NCI-H748 (cell line): ENCODE data around the gene FUS.
"Not testable (repeated sequence)": the region's sequence is repeated elsewhere in the genome, so short reads cannot be mapped to it uniquely, and the experiment has no call there.

ENCODE experiments used
- DNase-seq: peaks from one replicate; lab custom pipeline; 2025; ENCODE audit not compliant: unreplicated experiment; lab: John Stamatoyannopoulos, UW

The FUS gene

DNA sequence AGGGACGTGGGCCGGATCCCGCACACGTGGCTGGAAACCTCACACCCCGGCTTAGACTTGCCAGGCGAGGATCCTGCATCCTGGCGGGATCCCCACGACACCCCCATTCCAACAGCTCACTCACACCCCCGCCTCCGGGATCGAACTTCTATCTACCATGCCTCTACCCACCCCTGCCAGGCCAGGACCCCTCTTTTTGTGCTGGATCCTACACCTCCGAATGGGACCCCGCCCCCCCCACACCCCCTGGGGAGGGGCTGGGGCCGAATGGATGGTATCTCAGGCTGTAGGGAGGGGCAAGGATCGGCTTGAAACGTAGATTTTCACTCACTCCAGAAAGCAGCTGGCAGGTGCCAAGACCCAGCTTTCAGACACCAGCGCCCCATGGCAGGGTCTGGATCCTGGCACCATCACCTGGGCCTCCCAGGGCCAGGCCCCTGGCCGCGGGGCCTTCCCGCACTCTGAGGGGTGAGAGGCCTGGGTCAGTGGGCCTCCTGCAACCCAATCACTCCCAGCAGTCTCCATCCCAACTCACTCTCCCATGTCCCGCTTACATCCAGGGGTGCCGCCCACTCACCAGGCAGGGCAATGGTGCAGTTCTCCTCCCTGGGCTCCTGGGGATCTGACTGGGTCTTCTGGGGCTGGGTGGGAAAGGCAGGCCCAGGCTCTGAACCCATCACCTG is 36.8 kb upstream of the FUS start:
- DNase-seq: no peak

DNA sequence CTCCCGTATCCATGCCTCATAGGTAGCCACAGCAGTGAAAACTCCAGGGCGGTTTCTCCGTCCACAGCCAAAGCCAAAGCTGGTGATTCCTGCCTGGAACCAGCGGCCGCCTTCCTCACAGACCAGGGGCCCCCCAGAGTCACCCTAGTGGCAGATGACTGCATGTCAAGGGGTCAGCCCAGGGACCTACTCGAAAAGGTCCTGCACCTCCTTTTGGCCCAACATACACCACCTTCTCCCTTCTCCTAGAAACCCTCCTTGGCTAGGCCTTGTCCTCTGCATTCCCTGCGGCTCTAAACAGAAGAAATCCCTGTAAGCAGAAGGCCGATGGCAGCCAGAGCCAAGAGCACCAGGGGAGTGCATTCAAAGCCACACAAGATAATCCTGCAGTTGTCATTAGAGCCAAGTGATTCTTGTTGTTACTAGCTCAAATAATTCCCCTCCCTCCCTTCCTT is 36.2 kb upstream of the FUS start:
- no peak for DNase-seq

DNA sequence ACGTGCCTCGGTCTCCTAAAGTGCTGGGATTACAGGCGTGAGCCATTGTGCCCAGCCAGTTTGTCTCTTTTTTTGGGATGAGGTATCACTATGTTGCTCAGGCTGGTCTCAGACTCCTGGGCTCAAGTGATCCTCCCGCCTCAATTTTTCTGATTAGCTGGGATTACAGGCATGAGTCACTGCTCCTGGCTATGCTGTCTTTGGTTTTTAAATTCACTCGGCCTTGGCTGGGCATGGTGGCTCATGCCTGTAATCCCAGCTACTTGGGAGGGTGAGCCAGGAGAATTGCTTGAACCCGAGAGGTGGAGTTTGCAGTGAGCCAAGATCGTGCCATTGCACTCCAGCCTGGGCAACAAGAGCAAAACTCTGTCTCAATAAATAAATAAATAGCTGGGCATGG is 35.5 kb upstream of the FUS start:
- DNase-seq: not testable (repeated sequence)

DNA sequence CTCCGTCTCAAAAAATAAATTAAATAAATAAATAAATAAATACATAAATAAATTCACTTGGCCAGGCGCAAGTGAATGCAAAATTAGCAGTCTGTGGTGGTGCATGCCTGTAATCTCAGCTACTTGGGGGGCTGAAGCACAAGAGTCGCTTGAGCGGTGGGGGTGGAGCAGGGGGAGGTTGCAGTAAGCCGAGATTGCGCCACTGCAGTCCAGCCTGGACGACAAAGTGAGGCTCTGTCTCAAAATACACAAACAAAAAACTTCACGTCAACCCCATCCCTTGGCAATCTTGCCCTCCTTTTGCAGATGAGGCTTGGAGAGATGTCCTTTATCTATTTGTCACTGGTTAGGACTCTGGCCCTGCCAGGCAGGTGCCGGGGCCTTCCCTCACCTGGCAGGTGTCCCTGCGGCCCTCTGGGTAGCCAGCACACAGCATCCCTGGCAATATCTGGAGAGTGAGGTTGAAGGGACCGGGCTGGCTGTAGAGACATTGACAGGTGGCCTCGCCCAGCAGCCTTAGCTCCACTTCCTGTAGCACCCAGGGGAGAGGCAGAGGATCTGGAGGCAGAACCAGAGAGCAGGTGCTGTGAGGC is 34.4 kb upstream of the FUS start:
- DNase-seq: no peak

DNA sequence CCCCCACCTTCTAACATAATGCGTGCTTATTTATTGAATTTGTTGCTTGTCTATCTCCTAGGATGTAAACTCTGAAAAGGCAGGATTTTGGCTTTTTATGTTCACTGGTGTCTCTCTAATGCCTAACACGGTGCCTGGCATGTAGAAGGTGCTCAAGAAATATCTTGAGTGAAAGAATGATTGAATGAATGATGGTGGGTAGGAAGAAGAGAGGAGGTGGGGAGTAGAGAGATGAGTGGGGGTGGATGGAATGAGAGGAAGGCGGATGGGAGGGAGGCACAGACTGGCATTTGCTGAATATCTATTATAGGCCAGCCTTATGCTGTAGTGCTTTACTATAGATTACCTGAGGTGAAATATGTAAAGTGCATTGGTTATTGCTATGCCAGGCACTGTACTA is 32.4 kb upstream of the FUS start:
- DNase-seq: no peak

DNA sequence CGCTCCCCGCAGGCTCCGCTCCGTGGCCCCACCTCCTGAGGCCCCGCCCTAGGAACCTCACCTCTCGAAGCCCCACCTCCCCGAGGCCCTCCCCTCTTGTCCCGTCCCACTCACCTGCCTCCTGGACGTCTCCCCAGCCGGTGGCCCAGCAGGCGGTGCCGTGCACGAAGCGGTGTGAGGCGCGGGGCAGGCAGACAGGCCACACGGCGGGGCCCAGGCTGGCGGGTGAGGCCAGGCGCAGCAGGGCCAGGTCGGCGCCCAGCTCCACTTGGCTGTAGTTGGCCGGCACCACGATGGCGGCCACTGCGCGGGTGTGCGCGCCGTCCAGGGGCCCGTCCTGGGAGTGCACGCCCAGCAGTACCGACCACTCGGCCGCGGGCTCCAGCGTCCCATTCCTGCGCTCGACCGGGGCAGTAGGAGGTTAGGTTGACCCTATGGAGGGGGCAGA is 31.6 kb upstream of the FUS start:
- DNase-seq: no peak

DNA sequence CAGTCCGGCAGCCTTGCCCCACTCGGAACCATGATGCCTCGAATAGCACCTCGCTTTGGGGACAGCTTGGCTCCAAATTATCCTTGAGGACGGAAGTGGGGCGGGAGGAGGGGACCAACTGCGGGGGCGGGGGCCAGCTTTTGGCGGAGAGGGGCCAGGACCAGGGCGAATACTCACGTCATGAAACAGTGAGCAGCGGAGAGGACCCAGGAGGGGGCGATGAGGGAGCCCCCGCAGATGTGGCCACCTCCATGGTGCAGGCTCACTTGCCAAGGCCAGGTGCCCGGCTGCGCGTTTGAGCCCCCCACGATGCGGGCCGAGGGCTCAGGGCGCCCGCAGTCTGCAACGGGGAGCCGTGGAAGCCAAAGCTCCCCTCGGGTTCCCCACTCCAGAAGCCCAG is 31.0 kb upstream of the FUS start:
- no peak for DNase-seq

DNA sequence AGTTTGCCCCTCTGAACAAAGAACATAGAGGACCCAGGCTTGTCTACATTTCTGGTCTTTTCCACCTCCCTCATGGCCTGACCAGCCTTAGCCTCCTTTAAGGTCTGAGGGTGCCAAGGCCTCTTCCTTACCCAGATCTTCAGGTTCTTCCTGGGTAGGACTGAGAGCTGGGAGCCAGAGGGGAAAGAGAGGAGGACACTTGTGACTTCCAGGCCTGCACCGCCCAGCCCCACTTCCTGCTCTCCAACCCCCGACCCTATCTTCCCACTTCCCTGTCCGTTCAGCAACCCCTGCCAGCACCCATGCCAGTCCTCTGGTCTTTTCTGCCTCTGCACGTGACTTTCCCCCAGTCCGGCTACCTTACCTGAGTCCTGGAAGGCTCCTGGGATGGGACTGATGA is 30.6 kb upstream of the FUS start:
- DNase-seq: no peak

DNA sequence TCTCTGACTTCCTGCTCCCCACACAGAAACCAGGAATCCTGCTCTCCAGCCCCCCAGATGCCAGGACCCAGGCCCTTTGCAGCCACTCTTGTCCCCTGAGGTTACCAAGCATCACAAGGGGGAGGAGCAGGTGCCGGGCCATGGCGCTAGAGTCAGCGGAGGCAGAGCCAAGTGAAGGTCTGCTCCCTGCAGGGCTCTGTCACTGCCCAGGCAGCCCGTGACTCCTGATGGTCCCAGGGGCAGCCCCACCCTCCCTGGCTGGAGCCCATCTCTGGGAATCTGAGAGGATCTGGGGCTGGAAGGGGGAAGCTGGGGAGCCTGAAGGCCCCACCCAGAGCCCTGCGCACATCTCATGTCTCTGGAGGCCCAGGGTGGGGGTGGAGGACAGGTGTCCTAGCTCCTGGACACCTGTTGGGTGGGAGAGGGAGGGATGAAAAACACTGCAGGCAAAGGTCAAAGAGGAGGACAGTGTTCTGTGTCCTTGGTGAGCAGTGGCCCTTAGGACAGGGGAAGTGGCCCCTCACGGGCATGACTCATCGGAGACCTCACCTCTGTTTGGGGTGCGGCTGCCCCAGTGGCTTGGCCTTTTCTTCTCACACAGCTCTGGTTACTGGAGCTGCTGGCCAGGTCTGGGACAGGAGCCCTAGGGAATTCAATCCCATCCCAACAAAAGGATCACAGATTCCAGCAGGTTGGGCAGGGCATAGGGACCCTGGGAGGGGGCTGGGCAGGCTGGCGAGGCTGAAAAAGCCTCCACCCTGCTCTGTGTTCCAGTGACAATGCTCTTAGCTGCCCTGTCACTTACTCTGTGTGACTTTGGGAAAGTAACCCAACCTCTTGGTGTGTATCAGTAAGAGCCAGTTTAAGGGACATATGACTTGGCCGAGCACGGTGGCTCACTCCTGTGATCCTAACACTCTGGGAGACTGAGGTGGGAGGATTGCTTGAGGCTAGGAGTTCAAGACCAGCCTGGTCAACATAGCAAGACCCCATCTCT is 29.7 kb upstream of the FUS start, which contains the start of gene PRSS36:
PRSS36 (minus strand) TSS at position 173 of the 997 bp plus-strand sequence; CDS start at position 142, 31 bp downstream.
- DNase-seq: no peak

DNA sequence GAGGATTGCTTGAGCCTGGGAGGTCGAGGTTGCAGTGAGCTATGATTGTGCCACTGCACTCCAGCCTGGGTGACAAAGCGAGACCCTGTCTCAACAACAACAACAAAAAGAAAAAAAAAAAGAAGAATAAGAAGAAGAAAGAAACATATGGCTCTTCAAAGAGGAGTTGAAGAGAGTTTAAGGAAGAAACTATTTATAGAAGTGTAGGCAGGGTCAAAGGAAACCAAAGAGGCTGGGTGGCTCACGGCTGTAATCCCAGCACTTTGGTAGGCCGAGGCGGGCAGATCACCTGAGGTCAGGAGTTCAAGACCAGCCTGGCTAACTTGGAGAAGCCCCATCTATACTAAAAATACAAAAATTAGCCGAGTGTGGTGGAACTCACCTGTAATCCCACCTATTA is 29.0 kb upstream of the FUS start:
- DNase-seq: not testable (repeated sequence)

DNA sequence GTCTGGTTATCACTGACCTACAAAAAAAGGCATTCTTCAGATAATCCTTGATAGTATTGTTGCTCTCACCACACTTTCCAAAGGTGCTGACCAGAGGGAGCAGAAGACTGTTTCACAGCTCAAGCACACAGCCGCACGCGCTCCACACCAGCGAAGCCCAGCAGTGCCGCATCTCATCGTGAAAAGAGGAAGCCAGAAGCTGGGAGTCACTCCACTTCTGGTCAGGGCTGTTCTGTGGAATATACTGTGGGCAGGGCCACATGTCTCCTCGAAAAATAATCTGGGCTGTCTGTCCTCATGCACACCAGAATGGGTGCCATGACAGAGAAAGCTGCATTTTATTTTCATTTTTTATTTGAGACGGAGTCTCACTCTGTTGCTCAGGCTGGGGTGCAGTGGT is 22.8 kb upstream of the FUS start:
- DNase-seq: no peak

DNA sequence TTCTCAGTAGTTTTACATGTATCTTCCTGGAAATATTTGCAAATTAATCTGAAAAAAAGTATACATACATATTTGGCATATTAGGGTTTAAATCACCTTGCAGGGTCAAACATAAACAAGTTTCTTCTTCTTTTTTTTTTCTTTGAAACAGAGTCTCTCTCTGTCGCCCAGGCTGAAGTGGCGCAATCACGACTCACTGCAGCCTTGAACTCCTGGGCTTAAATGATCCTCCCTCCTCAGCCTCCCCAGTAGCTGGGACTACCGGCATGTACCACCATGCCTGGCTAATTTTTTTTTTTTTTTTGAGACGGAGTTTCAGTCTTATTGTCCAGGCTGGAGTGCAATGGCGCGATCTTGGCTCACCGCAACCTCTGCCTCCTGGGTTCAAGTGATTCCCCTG is 12.6 kb upstream of the FUS start:
- no peak for DNase-seq

DNA sequence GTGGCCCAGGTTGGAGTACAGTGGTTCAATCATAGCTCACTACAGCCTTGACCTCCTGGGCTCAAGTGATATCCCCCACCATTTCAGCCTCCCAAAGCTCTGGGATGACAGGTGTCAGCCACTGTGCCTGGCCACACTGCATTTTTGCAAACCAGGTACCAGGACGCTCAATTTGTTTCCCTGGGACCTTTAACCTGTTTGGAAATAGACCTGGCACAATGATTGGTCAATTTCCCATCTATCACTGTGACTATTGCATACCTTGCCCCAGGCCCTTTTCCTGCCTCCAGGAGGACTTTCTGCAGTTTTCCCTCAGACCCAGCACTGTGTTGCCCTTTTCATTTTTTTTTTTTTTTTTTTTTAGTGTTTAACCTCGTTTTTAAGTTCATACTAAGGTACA is 11.1 kb upstream of the FUS start:
- no peak for DNase-seq

DNA sequence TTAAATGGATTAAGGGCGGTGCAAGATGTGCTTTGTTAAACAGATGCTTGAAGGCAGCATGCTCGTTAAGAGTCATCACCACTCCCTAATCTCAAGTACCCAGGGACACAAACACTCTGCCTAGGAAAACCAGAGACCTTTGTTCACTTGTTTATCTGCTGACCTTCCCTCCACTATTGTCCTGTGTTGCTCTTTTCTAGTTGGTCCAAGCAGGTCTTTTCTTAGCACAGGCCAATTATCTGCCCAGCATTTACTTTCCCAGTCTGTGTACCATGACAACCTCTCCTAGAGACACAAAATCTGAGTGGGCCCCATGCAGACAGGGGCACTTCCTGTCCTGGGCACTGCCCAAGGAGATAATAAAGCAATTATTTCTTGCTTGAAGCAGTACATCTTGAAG is 9.9 kb upstream of the FUS start:
- peak; percentile 84 for DNase-seq

DNA sequence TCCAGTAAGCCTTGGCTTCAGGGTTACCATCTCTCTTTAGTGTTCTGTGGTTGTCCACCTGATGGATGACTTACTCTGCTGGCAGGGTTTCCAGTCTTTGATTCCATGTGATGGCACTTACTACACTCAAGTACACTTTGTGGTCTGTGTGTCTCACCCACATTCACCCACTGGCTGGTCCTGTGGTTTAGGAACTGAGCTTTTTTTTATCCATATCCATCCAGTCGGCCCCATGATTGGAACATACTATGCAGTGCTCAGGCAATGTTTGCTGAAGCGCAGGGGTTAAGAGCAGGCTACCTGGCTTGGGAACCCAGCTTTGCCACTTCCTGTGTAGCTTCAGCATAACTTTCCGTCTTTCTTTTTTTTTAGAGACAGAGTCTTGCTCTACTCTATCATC is 2.8 kb upstream of the FUS start:
- no peak for DNase-seq

DNA sequence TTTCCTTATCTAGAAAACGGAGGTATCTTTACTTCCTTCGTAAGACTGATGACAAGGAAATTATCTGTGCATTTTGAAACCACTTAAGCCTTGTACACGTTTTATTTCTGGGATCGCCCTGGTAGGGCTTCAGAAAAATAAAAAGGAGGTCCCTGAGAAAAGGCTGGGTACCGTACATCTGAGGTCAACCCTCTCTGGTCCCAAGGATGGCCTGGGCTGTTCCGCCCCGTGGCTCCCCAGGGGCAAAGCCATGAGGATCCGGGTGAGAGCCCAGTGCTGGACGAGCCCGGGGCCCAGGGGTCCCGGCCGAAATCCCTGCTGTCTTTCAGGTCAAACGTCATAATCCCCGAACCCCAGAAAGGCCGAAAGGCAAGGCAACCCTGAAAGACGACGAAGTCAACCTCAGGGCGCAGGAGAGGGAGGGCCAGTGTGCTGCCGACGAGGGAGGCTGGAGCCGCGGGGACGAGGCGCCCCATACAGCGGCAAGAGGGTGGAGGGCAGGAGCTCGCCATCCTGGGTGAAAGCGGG is 656 bp upstream of the FUS start:
- DNase-seq: no peak

DNA sequence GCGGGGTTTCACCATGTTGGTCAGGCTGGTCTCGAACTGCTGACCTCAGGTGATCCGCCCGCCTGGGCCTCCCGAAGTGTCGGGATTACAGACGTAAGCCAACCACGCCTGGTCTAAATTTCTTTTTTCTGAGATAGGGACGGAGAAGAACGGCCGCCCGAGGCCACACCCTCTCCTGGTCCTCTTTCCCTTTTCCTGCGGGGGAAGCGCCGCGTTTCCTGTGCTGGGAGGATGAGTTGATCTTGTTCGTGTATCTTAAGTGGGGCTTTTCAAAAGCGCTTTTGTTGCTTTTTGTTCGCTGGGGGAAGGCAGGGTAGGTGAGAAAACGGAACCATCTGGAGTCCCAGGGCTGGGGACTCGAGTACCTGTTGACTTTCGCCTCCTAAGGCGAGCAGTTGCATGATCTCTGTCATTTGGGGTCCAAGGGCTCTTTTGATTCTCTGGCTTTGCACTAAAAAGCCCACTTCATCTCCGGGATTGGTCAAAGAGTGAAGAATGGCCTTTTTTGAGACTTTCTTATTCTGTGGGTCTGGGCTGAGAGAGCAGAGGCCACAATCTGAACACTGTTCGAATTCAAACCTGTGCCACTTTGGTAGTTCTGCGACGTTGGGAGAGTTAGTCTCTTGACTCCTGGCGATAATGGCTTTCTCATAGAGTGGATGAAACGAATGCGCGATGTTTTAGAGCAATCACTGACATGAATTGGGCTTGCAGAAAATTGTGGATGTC is 1.3 kb downstream of the FUS start:
- DNase-seq: peak; percentile 45

DNA sequence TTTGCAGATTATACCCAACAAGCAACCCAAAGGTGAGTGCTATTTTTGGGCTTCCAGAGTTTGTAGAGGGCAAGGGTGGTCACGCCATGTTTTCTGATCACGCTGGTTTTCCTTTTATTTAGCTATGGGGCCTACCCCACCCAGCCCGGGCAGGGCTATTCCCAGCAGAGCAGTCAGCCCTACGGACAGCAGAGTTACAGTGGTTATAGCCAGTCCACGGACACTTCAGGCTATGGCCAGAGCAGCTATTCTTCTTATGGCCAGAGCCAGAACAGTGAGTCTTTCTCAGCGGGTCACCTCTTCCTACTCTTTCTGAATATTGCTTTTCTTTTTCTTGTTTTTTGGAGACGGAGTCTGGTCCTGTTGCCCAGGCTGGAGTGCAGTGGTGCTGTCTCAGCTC is 2.5 kb downstream of the FUS start:
- no peak for DNase-seq

DNA sequence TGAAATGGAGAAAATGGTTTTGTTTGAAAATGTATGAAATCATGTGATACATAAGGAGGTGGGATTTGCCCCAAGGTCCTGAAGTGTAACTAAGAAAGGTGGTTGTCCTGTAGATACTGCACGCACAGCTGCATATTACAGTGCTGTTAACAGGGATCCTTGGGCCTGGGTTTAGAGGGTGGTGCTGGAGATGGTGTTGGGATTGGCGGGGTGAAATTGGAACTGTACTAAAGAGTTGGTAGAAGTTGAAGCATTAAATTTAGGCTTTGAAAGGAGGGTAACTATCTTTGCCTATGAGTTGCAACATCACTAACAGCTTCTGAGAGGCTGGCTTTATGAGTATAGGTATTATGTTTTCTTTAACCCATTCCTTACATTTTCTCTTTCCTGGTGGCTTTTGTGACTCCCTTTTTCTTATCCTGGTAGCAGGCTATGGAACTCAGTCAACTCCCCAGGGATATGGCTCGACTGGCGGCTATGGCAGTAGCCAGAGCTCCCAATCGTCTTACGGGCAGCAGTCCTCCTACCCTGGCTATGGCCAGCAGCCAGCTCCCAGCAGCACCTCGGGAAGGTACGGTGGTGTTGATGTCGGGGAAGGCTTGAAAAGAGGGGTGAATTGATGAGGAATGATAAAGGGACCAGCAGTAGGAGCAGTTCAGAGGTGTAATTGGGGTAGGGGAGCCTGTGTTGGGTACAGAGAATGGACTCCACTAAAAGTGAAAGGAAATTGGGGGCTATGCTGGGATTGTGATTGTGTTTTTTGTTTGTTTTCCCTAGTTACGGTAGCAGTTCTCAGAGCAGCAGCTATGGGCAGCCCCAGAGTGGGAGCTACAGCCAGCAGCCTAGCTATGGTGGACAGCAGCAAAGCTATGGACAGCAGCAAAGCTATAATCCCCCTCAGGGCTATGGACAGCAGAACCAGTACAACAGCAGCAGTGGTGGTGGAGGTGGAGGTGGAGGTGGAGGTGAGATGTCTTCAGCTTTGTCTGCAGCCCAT is 3.8 kb downstream of the FUS start:
- no peak for DNase-seq

DNA sequence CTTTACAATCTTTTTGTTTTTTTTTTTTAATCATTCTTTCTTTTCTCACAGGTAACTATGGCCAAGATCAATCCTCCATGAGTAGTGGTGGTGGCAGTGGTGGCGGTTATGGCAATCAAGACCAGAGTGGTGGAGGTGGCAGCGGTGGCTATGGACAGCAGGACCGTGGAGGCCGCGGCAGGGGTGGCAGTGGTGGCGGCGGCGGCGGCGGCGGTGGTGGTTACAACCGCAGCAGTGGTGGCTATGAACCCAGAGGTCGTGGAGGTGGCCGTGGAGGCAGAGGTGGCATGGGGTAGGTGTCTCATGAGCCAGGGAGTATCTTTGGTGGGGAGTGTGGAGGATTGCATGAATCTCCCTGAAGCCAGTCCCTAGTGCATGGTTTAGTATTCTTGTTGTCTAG is 4.9 kb downstream of the FUS start:
- DNase-seq: no peak
